Adipocyte (in vitro differentiated cells): ENCODE results near the gene PAPOLA.

Source experiments
- DNase-seq: peaks from one replicate; pipeline ENCODE4 v3.0.0-alpha.2; 2015; ENCODE audit warnings: low read depth
- H3K27me3 ChIP-seq: replicated peaks from 2 replicates; pipeline ENCODE4 v1.7.0; 2013; ENCODE audit warnings: mild to moderate bottlenecking, low read length, moderate library complexity; ENCODE audit not compliant: control insufficient read depth, insufficient read depth
- H3K36me3 ChIP-seq: 2 replicates; pipeline ENCODE4 v1.7.0; 2013; ENCODE audit warnings: low read length, mild to moderate bottlenecking, moderate library complexity; ENCODE audit not compliant: control insufficient read depth, insufficient read depth, severe bottlenecking
- H3K4me1 ChIP-seq: 2 replicates; pipeline ENCODE4 v1.7.0; 2013; ENCODE audit warnings: mild to moderate bottlenecking, low read length, moderate library complexity; ENCODE audit not compliant: control insufficient read depth, insufficient read depth
- H3K4me3 ChIP-seq: 2 replicates; pipeline ENCODE4 v1.7.0; 2013; ENCODE audit warnings: mild to moderate bottlenecking, low read length, moderate library complexity
- H3K9ac ChIP-seq: 2 replicates; pipeline ENCODE4 v1.7.0; 2013; ENCODE audit warnings: mild to moderate bottlenecking, low read length, moderate library complexity
- H3K9me3 ChIP-seq: 2 replicates; pipeline ENCODE4 v1.7.0; 2013; ENCODE audit warnings: mild to moderate bottlenecking, low read length, moderate library complexity; ENCODE audit not compliant: control insufficient read depth

PAPOLA gene

DNA sequence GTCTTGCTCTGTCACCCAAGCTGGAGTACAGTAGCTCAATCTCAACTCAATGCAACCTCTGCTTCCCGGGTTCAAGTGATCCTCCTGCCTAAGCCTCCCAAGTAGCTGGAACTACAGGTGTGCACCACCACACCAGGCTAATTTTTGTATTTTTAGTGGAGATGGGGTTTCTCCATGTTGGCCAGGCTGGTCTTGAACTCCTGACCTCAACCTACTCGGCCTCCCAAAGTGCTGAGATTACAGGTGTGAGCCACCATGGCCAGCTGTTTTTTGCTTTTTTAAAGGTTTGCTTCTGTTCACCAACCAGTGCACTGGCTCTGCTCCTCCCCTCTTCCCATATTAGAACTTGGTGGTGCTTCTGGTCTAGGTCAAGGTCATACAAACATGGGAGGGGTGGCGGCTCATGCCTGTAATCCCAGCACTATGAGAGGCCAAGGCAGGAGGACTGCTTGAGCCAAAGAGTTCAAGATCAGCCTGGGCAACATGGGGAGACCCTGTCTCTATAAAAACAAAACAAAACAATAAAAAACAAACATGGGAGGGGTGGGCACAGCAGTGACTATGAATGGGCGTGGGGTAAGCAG, 20.4 kb upstream of the PAPOLA start:
- no peaks in the 10 kb centered on the region for H3K4me1 ChIP-seq
- no peak for DNase-seq
- no peaks in the 10 kb centered on the region for H3K9me3 ChIP-seq
- H3K9ac ChIP-seq = no peak overlapping the region
- peaks cover 10% of the 10 kb centered on the region for H3K27me3 ChIP-seq
- H3K4me3 ChIP-seq = no peak overlapping the region
- H3K36me3 ChIP-seq = no peaks in the 10 kb centered on the region

DNA sequence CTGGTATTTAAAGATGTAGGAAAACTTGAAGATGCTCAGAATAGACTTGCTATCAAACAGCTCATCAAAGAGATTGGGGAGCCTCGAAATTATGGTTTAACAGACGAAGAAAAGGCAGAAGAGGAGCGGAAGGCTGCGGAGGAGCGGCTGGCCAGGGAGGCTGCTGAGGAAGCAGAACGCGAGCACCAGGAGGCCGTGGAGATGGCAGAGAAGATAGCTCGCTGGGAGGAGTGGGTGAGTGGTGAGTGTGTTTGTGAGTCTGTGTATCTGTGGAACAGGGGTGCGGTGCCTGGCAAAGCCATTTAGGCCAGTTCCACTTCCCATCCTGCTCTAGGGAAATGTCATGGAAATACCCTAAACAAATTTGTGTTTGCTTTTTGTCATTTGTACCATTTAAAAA, 19.2 kb upstream of the PAPOLA start:
- Histone ChIP-seq H3K27me3 (peaks cover 10% of the 10 kb centered on the region), H3K4me1 (no peaks in the 10 kb centered on the region), H3K36me3 (no peaks in the 10 kb centered on the region), H3K9ac (no peak overlapping the region), H3K4me3 (no peak overlapping the region), H3K9me3 (no peaks in the 10 kb centered on the region)
- no peak for DNase-seq

DNA sequence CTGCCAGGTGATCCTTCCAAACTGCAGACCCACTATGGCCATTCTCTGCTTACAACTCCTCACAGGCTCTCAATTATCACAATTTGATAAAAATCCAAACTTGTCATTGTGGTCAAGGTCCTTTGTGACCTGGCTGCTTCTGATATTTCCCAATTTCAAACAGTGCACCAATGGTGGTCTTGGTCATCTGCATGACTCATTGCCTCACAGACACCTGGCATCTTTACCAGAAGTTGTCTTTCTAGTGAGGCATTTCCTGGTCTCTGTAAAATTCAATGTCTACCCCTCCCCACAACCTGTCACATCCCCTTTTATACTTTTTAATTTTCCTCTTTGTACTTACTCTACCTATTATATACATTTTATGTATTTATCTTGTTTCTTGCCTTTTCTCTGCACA, 17.8 kb upstream of the PAPOLA start:
- no peak for DNase-seq
- Histone ChIP-seq H3K36me3 (no peaks in the 10 kb centered on the region), H3K4me1 (no peaks in the 10 kb centered on the region), H3K9me3 (no peaks in the 10 kb centered on the region), H3K27me3 (peaks cover 10% of the 10 kb centered on the region), H3K4me3 (no peak overlapping the region), H3K9ac (no peak overlapping the region)

DNA sequence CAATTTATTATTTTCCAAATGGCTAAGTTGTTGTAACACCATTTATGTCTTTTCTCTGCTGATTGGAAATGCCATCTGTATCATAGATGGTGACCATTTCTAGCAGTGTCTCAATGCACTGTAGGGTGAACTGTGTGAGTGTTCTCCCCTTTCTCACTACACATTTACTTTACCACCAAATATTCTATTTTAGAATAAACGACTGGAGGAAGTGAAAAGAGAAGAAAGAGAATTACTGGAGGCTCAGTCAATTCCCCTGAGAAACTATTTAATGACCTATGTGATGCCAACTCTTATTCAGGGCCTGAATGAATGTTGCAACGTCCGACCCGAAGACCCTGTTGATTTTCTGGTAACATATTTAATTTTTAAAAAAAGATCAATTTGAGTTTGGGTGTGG, 15.5 kb upstream of the PAPOLA start:
- peaks cover 10% of the 10 kb centered on the region for H3K27me3 ChIP-seq
- H3K4me1 ChIP-seq = no peaks in the 10 kb centered on the region
- H3K36me3 ChIP-seq = no peaks in the 10 kb centered on the region
- no peak overlapping the region for H3K9ac ChIP-seq
- H3K4me3 ChIP-seq = no peak overlapping the region
- no peaks in the 10 kb centered on the region for H3K9me3 ChIP-seq
- no peak for DNase-seq

DNA sequence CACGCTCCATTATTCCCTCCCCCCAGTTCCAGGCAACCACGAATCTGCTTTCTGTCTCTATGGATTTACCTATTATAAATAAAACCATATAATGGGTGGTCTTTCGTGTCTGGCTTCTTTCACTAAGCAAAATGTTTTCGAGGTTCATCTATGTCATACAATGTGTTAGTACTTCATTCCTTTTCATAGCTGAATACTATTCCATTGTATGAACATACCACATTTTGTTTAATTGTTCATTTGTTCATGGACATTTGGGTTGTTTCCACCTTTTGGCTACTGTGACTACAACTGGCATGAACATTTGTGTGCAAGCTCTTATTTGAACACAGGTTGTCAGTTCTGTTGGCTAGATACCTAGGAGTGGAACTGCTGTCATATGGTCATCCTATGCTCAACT, 12.9 kb upstream of the PAPOLA start:
- no peaks in the 10 kb centered on the region for H3K4me1 ChIP-seq
- H3K4me3 ChIP-seq = no peak overlapping the region
- H3K9me3 ChIP-seq = no peaks in the 10 kb centered on the region
- DNase-seq = no peak
- H3K36me3 ChIP-seq = no peaks in the 10 kb centered on the region
- H3K27me3 ChIP-seq = no peaks in the 10 kb centered on the region
- H3K9ac ChIP-seq = no peak overlapping the region

DNA sequence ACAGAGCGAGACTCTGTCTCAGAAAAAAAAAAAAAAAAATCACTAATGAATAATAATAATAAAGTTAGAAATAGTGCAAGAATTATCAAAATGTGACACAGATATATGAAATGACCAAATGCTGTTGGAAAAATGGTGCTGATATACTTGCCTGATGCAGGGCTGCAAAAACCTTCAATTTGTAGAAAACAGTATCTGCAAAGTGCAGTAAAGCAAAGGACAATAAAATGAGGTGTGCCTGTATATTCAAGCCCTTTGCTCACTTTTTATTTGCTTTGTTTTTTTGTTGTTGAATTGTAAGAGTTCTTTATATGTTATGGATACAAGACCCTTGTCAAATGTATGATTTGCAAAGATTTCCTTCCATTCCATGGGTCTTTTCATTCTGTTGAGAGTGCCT, 9.0 kb upstream of the PAPOLA start:
- H3K9ac ChIP-seq = no peak overlapping the region
- no peaks in the 10 kb centered on the region for H3K36me3 ChIP-seq
- no peak overlapping the region for H3K4me3 ChIP-seq
- no peaks in the 10 kb centered on the region for H3K4me1 ChIP-seq
- no peak for DNase-seq
- H3K9me3 ChIP-seq = no peaks in the 10 kb centered on the region
- H3K27me3 ChIP-seq = no peaks in the 10 kb centered on the region

DNA sequence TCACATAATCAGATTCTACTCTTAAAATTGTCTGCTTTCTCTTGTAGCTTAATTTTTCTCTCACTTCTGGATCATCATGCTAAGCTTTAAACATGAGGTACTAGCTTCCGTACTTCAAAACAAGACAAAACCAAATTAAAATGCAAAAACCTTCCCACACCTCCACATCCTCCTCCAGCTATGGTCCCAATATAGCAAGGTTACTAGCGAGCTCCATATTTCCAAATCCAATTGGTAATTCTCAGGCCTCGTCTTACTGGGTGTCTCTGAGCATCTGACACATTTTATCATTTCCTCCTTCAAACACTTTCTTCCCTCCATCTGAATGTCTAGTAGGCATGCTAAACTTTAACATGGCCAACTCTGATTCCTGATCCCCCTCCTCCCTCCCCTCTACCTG, 7.9 kb upstream of the PAPOLA start:
- Histone ChIP-seq H3K9ac (no peak overlapping the region), H3K9me3 (no peaks in the 10 kb centered on the region), H3K4me3 (no peak overlapping the region), H3K36me3 (no peaks in the 10 kb centered on the region), H3K27me3 (no peaks in the 10 kb centered on the region), H3K4me1 (no peaks in the 10 kb centered on the region)
- DNase-seq = no peak

DNA sequence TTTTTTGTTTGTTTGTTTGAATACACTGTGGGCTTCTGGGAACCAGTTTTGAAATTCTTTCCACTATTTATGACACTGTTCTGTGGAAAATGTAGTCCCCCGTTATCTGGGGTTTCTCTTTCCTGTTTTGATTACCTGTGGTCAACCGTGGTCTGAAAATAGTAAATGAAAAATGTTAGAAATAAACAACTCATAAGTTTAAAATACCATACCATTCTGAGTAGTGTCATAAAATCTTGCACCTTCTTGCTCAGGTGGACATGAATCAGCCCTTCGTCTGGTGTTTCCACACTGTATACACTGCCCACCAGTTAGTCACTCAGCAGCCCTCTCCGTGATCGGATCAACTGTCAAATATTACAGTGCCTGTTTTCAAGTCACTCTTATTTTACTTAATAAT, 5.1 kb upstream of the PAPOLA start:
- DNase-seq = no peak
- H3K4me3 ChIP-seq = no peak overlapping the region

DNA sequence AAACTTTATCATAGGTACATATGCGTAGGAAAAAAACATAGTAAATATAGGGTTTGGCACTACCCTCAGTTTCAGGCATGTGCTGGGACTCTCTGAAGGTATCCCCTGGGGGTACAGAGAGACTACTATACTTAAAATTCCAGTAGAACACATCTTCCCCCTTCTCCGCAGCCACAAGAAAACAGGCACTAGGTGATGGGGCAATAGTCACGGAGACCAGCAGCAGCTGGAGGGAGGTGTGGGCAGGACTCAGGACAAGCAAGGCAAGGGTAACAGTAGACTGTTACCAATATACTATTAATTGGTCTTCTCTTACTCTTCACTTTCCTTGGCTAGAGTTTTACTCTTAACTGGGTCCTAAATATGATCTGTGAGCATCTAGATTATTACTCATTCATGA, 4.6 kb upstream of the PAPOLA start:
- Histone ChIP-seq H3K36me3 (no peaks in the 10 kb centered on the region), H3K27me3 (no peaks in the 10 kb centered on the region)

More for the DNA sequence above, 5.1 kb upstream of the PAPOLA start:
- Histone ChIP-seq H3K4me1 (peaks cover 6% of the 10 kb centered on the region), H3K9me3 (no peaks in the 10 kb centered on the region), H3K36me3 (no peaks in the 10 kb centered on the region), H3K9ac (no peak overlapping the region), H3K27me3 (no peaks in the 10 kb centered on the region)

DNA sequence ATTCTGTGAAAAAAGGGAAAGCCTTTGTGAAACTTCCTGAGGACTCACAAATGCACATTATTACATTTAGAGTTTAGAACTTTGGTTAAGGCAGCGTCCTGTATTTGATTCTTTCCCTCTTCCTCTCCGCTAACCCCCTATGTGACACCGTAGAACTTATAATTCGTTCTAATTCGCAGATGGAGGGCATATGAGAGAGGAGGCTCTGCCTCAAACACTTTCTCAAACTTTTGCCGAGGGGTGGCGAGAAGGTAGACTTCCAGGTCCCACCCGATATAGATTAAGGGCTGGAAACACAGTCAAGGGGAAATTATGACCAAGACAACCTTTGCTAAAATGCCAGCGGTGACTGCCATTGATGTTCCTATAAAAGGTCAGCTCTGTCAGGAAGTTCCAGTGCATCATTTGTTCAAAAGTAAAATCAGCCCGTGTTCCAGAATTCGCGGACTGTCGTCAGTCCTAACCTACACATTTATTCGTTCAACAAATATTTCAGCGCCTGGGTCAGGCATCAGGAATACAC, 904 bp upstream of the PAPOLA start:
- Histone ChIP-seq H3K4me1 (peaks cover 25% of the 10 kb centered on the region), H3K9me3 (no peaks in the 10 kb centered on the region), H3K27me3 (no peaks in the 10 kb centered on the region), H3K36me3 (no peaks in the 10 kb centered on the region), H3K9ac (peak overlapping the region; percentile 98), H3K4me3 (peak overlapping the region; percentile 97)
- DNase-seq = no peak

More for the DNA sequence above, 4.6 kb upstream of the PAPOLA start:
- no peak for DNase-seq
- no peak overlapping the region for H3K9ac ChIP-seq
- H3K4me3 ChIP-seq = no peak overlapping the region
- no peaks in the 10 kb centered on the region for H3K9me3 ChIP-seq
- H3K4me1 ChIP-seq = peaks cover 6% of the 10 kb centered on the region

DNA sequence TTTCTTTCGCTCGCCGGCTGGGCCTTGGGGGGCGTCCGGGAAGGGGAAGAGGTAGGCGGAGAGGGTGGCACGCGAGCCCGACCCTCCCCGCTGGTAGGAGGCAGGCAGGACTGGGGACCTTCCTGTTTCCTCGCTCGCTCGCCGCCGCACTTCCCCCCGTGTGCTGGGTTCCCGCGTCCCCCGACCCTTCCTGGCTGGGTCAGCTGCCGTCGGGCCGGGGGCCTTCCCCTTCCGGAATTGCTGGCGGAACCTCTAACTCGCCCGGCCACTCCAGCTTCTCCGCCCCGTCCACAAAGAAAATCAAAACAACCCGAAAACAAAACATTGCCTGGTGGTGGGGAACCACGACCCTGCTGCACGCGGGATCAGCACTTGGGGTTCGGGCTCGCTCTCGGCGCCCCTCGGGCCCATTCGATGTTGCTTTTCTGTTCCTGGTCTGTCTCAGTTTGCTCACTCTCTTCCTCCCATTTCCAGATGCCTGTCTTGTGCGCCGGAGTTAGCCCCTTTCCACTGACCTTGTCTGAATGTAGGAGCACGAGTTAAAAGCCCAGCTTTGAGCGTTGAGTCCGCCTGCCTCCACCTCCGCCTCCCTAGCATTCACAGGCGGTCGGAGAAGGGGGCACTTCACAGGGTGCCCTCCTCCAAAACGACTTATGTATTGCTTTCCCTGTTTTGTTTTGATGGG, 581 bp downstream of the PAPOLA start:
- peaks cover 30% of the 10 kb centered on the region for H3K4me1 ChIP-seq
- no peaks in the 10 kb centered on the region for H3K9me3 ChIP-seq
- peak; percentile 68 for DNase-seq
- no peaks in the 10 kb centered on the region for H3K27me3 ChIP-seq
- no peaks in the 10 kb centered on the region for H3K36me3 ChIP-seq
- H3K9ac ChIP-seq = peak overlapping the region; percentile 98
- peak overlapping the region; percentile 97 for H3K4me3 ChIP-seq
